ENCODE data around the gene LRRC51. TPM values are rescaled to one million over a fixed set of nuclear protein-coding genes. Genes with fewer than 3 reads are reported as not detected.
"Not testable (repeated sequence)": the region's sequence is repeated elsewhere in the genome, so short reads cannot be mapped to it uniquely, and the experiment has no call there.

The LRRC51 gene
- total RNA-seq, 2 experiments from 2014 or later = 7.0 to 7.7 TPM

DNA sequence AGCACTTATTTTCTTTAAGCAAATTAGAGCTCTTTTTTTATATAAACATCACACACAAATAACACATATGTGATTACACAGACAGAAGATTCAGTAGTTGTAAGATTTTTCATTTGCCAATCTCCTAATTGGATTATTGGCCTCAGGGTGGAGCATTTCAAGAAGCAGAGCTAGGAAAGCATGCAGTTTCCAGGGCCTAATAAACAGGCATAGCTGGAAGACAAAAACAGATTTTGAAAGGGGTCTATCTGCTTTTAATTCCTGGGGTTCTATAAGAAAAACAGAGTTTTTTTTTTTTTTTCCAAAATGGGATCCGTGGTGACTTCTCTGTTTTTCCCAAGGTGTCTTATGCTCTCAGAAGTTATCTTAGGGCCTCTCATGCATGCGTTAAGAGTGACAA, 47.3 kb downstream of the LRRC51 start:
- peaks cover 12% of the 10 kb centered on the region for H3K36me3 Mint-ChIP-seq (ENCODE audit: low read depth)
- peaks cover 13% of the 10 kb centered on the region for H3K9me3 Mint-ChIP-seq
- H3K27me3 Mint-ChIP-seq = peaks cover 7% of the 10 kb centered on the region
- ATAC-seq = no peak
- H3K4me1 Mint-ChIP-seq (ENCODE audit: low read depth) = no peaks in the 10 kb centered on the region
- TF ChIP-seq CTCF (IDR thresholded peaks at IDR 0.05) = no peak
- no peak overlapping the region for H3K4me3 Mint-ChIP-seq
- no peak overlapping the region for H3K27ac Mint-ChIP-seq
- no peak for DNase-seq
- POLR2A ChIA-PET = interaction anchor here (0.6 kb wide), 1 partner anchor 14 kb away, joined by 4 read pairs; no protein-coding TSS in a partner anchor
- intact Hi-C loops (cut with micrococcal nuclease) = no loop called here
- CTCF ChIA-PET = interaction anchor here (0.8 to 2.3 kb wide), 4 partner anchors 16 to 103 kb away, joined by 3 to 10 read pairs (median 6); no protein-coding TSS in a partner anchor

- POLR2A ChIA-PET = no interaction called here
Measured at GRCh38 chr11:72129381-72129780, 48.7 kb downstream of the LRRC51 start.

DNA sequence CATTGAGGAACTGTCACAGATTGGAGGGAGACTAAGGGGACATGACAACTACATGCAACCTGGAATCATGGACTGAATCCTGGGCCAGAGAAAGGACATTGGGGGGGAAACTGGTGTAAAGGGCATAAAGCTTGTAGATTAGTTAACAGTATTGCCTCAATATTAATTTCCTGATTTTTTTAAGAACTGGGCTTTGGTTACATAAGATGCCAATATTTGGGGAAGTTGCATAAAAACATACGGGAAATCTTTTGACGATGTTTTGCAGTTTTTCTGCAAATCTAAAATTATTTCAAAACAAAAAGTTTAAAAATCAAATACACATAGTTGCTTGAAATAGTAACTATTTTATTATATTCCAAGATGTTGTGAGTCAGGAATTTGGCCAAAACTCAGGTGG, 52.0 kb downstream of the LRRC51 start:
- H3K27ac Mint-ChIP-seq = no peak overlapping the region
- DNase-seq = no peak
- TF ChIP-seq CTCF (IDR thresholded peaks at IDR 0.05) = no peak
- no peak overlapping the region for H3K4me3 Mint-ChIP-seq
- CTCF ChIA-PET = interaction anchor here (1.1 to 4.2 kb wide), 2 partner anchors 11 to 107 kb away, joined by 4 to 20 read pairs; no protein-coding TSS in a partner anchor
- POLR2A ChIA-PET = no interaction called here
- H3K4me1 Mint-ChIP-seq (ENCODE audit: low read depth) = peaks cover 5% of the 10 kb centered on the region
- peaks cover 12% of the 10 kb centered on the region for H3K36me3 Mint-ChIP-seq (ENCODE audit: low read depth)
- H3K27me3 Mint-ChIP-seq = peaks cover 13% of the 10 kb centered on the region
- ATAC-seq = no peak
- intact Hi-C loops (cut with micrococcal nuclease) = no loop called here
- peaks cover 13% of the 10 kb centered on the region for H3K9me3 Mint-ChIP-seq

More at GRCh38 chr11:72129381-72129780, 48.7 kb downstream of the LRRC51 start:
- ATAC-seq (no peak), DNase-seq (no peak)
- Mint-ChIP-seq H3K4me1 (ENCODE audit: low read depth) (no peaks in the 10 kb centered on the region), H3K27me3 (peaks cover 13% of the 10 kb centered on the region), H3K9me3 (peaks cover 13% of the 10 kb centered on the region), H3K4me3 (no peak overlapping the region), H3K36me3 (ENCODE audit: low read depth) (peaks cover 12% of the 10 kb centered on the region), H3K27ac (no peak overlapping the region)
- intact Hi-C loops (cut with micrococcal nuclease) = no loop called here
- no peak for TF ChIP-seq CTCF (IDR thresholded peaks at IDR 0.05)
- CTCF ChIA-PET = interaction anchor here (1.1 to 2.3 kb wide), 3 partner anchors 15 to 104 kb away, joined by 3 to 11 read pairs (median 9); no protein-coding TSS in a partner anchor

DNA sequence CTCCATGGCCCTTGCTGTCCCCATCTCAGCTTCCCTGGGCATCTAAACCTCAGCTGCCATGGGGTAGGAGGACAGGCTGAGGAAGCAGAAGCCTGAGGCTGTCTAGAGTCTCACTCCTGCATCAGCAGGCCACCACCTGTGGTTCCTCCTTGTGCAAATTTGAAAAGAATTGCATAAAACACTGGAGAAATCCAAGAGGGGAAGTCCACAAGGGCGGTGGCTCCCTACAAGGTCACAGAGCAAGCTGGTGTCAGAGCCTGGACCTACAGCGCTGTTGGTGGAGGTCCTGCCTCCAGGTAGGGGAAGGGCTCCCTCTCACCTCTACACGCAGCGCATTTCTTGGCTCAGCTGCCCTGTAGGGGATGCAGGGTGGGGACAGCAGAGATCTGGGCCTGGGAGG, 54.8 kb downstream of the LRRC51 start, which contains the start of gene FOLR3:
Gene FOLR3 (plus strand): TSS at position 253 of the 400 bp plus-strand sequence. CDS start 228 bp downstream, outside the sequence.
- ATAC-seq; H3K9me3 Mint-ChIP-seq; POLR2A ChIA-PET; intact Hi-C loops (cut with micrococcal nuclease); H3K4me1 Mint-ChIP-seq (ENCODE audit: low read depth); H3K36me3 Mint-ChIP-seq (ENCODE audit: low read depth); H3K4me3 Mint-ChIP-seq; H3K27ac Mint-ChIP-seq; DNase-seq: not testable (repeated sequence)
- H3K27me3 Mint-ChIP-seq = peaks cover 12% of the 10 kb centered on the region
- CTCF ChIA-PET = interaction anchor here (4.2 kb wide), 1 partner anchor 8 kb away, joined by 20 read pairs; no protein-coding TSS in a partner anchor

- CTCF ChIA-PET = interaction anchor here (1.2 to 4.2 kb wide), 2 partner anchors 8 to 47 kb away, joined by 4 to 20 read pairs; no protein-coding TSS in a partner anchor
- POLR2A ChIA-PET = no interaction called here
- no peak overlapping the region for H3K4me3 Mint-ChIP-seq
Measured at GRCh38 chr11:72135891-72136683, 55.4 kb downstream of the LRRC51 start.

More at GRCh38 chr11:72135891-72136683, 55.4 kb downstream of the LRRC51 start:
- TF ChIP-seq CTCF (IDR thresholded peaks at IDR 0.05) = no peak
- Mint-ChIP-seq H3K36me3 (ENCODE audit: low read depth) (no peaks in the 10 kb centered on the region), H3K27ac (no peak overlapping the region), H3K27me3 (peaks cover 12% of the 10 kb centered on the region), H3K4me1 (ENCODE audit: low read depth) (peaks cover 8% of the 10 kb centered on the region), H3K9me3 (no peaks in the 10 kb centered on the region)
- intact Hi-C loops (cut with micrococcal nuclease) = no loop called here
- ATAC-seq = no peak
- DNase-seq = peak; percentile 12
